HEK293 (cell line): Measurements from ENCODE around the gene ZNF576.
A peak's percentile ranks its signal among the peaks of the same experiment; 100 is the strongest.

Source experiments
- CTCF ChIA-PET: fragments of 350-600 bp; formaldehyde crosslinking; extraction: SDS; loops from one replicate; lab custom pipeline; 2021; ENCODE audit warnings: antibody characterized with exemption; lab: Yijun Ruan, JAX
- POLR2A ChIA-PET: fragments of 300-600 bp; formaldehyde crosslinking; extraction: SDS; loops from one replicate; lab custom pipeline; 2020; ENCODE audit warnings: antibody characterized with exemption, inconsistent platforms; lab: Yijun Ruan, JAX
- H3K27ac ChIP-seq: fragments of 200-500 bp; sonication (Bioruptor generic); 2 replicates; pipeline ENCODE4 v1.5.1; 2014; ENCODE audit warnings: low read depth, low read length, control low read depth, inconsistent platforms; ENCODE audit errors: extremely low read depth
- H3K36me3 ChIP-seq, 2 experiments: fragments of 200-500 bp in 1 of 2; sonication (Bioruptor generic) in 1 of 2; 1 replicate in 1 of 2; 2 replicates in 1 of 2; pipeline ENCODE4 v1.5.1; 2014 to 2017; ENCODE audit warnings: inconsistent platforms in 2 of 2, low read length in 2 of 2; ENCODE audit not compliant: control insufficient read depth in 2 of 2, insufficient read depth in 1 of 2
- H3K4me1 ChIP-seq: fragments of 200-500 bp; sonication (Bioruptor generic); 2 replicates; pipeline ENCODE4 v1.5.1; 2014; ENCODE audit warnings: mild to moderate bottlenecking, low read length, inconsistent platforms; ENCODE audit not compliant: control insufficient read depth, insufficient read depth
- H3K4me3 ChIP-seq: 2 replicates; pipeline ENCODE4 v1.5.1; 2011; ENCODE audit warnings: low read depth, mild to moderate bottlenecking, control low read depth, low read length, moderate library complexity
- H3K9me3 ChIP-seq: fragments of 200-500 bp; sonication (Bioruptor generic); 2 replicates; pipeline ENCODE4 v1.5.1; 2014; ENCODE audit warnings: low read depth, low read length, inconsistent platforms; ENCODE audit not compliant: control insufficient read depth, insufficient read depth
- BCL11A ChIP-seq: fragments of 450-650 bp; formaldehyde crosslinking; IDR thresholded peaks from 2 replicates; pipeline ENCODE4 v1.5.1; 2016; ENCODE audit warnings: low read depth, missing biosample characterization, missing genetic modification characterization
- BCL6B ChIP-seq: fragments of 450-650 bp; formaldehyde crosslinking; IDR thresholded peaks from 2 replicates; pipeline ENCODE4 v1.5.1; 2017; ENCODE audit warnings: missing biosample characterization, missing genetic modification characterization
- EGR2 ChIP-seq: fragments of 450-650 bp; formaldehyde crosslinking; IDR thresholded peaks from 2 replicates; pipeline ENCODE4 v1.5.1; 2016; ENCODE audit warnings: low read depth, missing biosample characterization, missing genetic modification characterization
- FEZF1 ChIP-seq: fragments of 450-650 bp; formaldehyde crosslinking; IDR thresholded peaks from 2 replicates; pipeline ENCODE4 v1.5.1; 2016; ENCODE audit warnings: missing biosample characterization, missing genetic modification characterization
- HOXC10 ChIP-seq: sonication (generic); formaldehyde crosslinking; IDR thresholded peaks from 2 replicates; pipeline ENCODE4 v1.8.1; 2023; ENCODE audit warnings: mild to moderate bottlenecking, missing genetic modification reagents
- IKZF3 ChIP-seq: fragments of 450-650 bp; IDR thresholded peaks from 2 replicates; pipeline ENCODE4 v1.5.0; 2018; ENCODE audit warnings: missing biosample characterization, mild to moderate bottlenecking, missing genetic modification characterization, moderate library complexity
- KLF1 ChIP-seq: fragments of 450-650 bp; formaldehyde crosslinking; IDR thresholded peaks from 2 replicates; pipeline ENCODE4 v1.5.1; 2016; ENCODE audit warnings: missing biosample characterization, missing genetic modification characterization
- KLF16 ChIP-seq: fragments of 450-650 bp; formaldehyde crosslinking; IDR thresholded peaks from 2 replicates; pipeline ENCODE4 v1.5.1; 2017; ENCODE audit warnings: missing biosample characterization, missing genetic modification characterization
- KLF9 ChIP-seq: fragments of 450-650 bp; formaldehyde crosslinking; IDR thresholded peaks from 2 replicates; pipeline ENCODE4 v1.5.1; 2016; ENCODE audit warnings: missing biosample characterization, missing genetic modification characterization, low read depth
- SCRT1 ChIP-seq: fragments of 450-650 bp; formaldehyde crosslinking; IDR thresholded peaks from 2 replicates; pipeline ENCODE4 v1.5.1; 2016; ENCODE audit warnings: missing biosample characterization, missing genetic modification characterization, borderline replicate concordance
- SP2 ChIP-seq: fragments of 450-650 bp; formaldehyde crosslinking; IDR thresholded peaks from 2 replicates; pipeline ENCODE4 v1.5.1; 2016; ENCODE audit warnings: missing biosample characterization, missing genetic modification characterization
- SP3 ChIP-seq: fragments of 450-650 bp; formaldehyde crosslinking; IDR thresholded peaks from 2 replicates; pipeline ENCODE4 v1.5.1; 2016; ENCODE audit warnings: missing biosample characterization, missing genetic modification characterization
- ZFHX2 ChIP-seq: fragments of 450-650 bp; formaldehyde crosslinking; conservative IDR thresholded peaks from 2 replicates; pipeline ENCODE4 v1.5.1; 2016; ENCODE audit warnings: missing biosample characterization, missing genetic modification characterization
- ZNF140 ChIP-seq: fragments of 450-650 bp; formaldehyde crosslinking; IDR thresholded peaks from 2 replicates; pipeline ENCODE4 v1.5.1; 2016; ENCODE audit warnings: missing biosample characterization, missing genetic modification characterization
- ZNF169 ChIP-seq: fragments of 450-650 bp; formaldehyde crosslinking; IDR thresholded peaks from 2 replicates; pipeline ENCODE4 v1.5.1; 2016; ENCODE audit warnings: missing biosample characterization, missing genetic modification characterization
- ZNF449 ChIP-seq: fragments of 450-650 bp; formaldehyde crosslinking; IDR thresholded peaks from 2 replicates; pipeline ENCODE4 v1.5.1; 2017; ENCODE audit warnings: missing biosample characterization, mild to moderate bottlenecking, missing genetic modification characterization, moderate library complexity
- ZNF600 ChIP-seq: fragments of 450-650 bp; formaldehyde crosslinking; IDR thresholded peaks from 2 replicates; pipeline ENCODE4 v1.5.1; 2016; ENCODE audit warnings: missing biosample characterization, missing genetic modification characterization
- ZNF623 ChIP-seq: fragments of 450-650 bp; formaldehyde crosslinking; IDR thresholded peaks from 2 replicates; pipeline ENCODE4 v1.5.1; 2016; ENCODE audit warnings: missing biosample characterization, missing genetic modification characterization
- ZNF701 ChIP-seq: fragments of 450-650 bp; formaldehyde crosslinking; IDR thresholded peaks from 2 replicates; pipeline ENCODE4 v1.5.1; 2016; ENCODE audit warnings: missing biosample characterization, missing genetic modification characterization
- ZNF785 ChIP-seq: fragments of 450-650 bp; formaldehyde crosslinking; IDR thresholded peaks from 2 replicates; pipeline ENCODE4 v1.5.1; 2016; ENCODE audit warnings: missing biosample characterization, missing genetic modification characterization
- ZNF843 ChIP-seq: fragments of 450-650 bp; formaldehyde crosslinking; IDR thresholded peaks from 2 replicates; pipeline ENCODE4 v1.5.1; 2016; ENCODE audit warnings: missing biosample characterization, missing genetic modification characterization

Gene ZNF576

GRCh38 chr19:43624933-43625332, 28.5 kb downstream of the ZNF576 start:
- CTCF ChIA-PET, result interaction anchor here (1.0 kb wide), 1 partner anchor 27 kb away, joined by 3 read pairs; no protein-coding TSS in a partner anchor
- peaks cover 5 to 20% of the 10 kb centered on the region in 2 experiments for H3K36me3 ChIP-seq
- no peak overlapping the region for H3K27ac ChIP-seq
- TF ChIP-seq EGR2, result peak; percentile 41; the same call in 1 of the 2 replicates
- peak; percentile 71 for TF ChIP-seq IKZF3
- TF ChIP-seq ZNF701 (tag by site-specific recombination), result no peak
- POLR2A ChIA-PET, result interaction anchor here (0.6 to 2.2 kb wide), 3 partner anchors 16 to 73 kb away, joined by 4 to 8 read pairs (median 6); no protein-coding TSS in a partner anchor
- H3K4me3 ChIP-seq, result no peak overlapping the region
- H3K4me1 ChIP-seq, result peaks cover 6% of the 10 kb centered on the region
- no peaks in the 10 kb centered on the region for H3K9me3 ChIP-seq

GRCh38 chr19:43625918-43626579, 29.7 kb downstream of the ZNF576 start:
- ChIA-PET CTCF (interaction anchor here (0.8 to 1.0 kb wide), 3 partner anchors 17 to 71 kb away, joined by 3 to 4 read pairs (median 3); no protein-coding TSS in a partner anchor), POLR2A (interaction anchor here (1.1 to 2.2 kb wide), 5 partner anchors 12 to 77 kb away, joined by 3 to 8 read pairs (median 4); no protein-coding TSS in a partner anchor)
- no peaks in the 10 kb centered on the region for H3K4me1 ChIP-seq
- H3K27ac ChIP-seq, result no peak overlapping the region
- peak; percentile 58 for TF ChIP-seq ZFHX2 (tag by site-specific recombination)
- 0 out of 2 replicates have a peak, but pooled peaks have one; percentile 30 for TF ChIP-seq KLF9 (tag by site-specific recombination)
- peak; percentile 40; the same call in 1 of the 2 replicates for TF ChIP-seq SP2
- TF ChIP-seq ZNF623, result no peak
- TF ChIP-seq ZNF785 (tag by site-specific recombination), result no peak
- TF ChIP-seq ZNF140 (tag by site-specific recombination), result peak; percentile 100
- peak; percentile 43; the same call in 1 of the 2 replicates for TF ChIP-seq KLF16
- TF ChIP-seq ZNF843 (tag by site-specific recombination), result no peak
- TF ChIP-seq BCL6B, result no peak
- peak; percentile 37; the same call in 1 of the 2 replicates for TF ChIP-seq SP3 (tag by site-specific recombination)
- no peak for TF ChIP-seq BCL11A (tag by site-specific recombination)
- TF ChIP-seq ZNF449 (tag by site-specific recombination), result no peak
- TF ChIP-seq ZNF600 (tag by site-specific recombination), result peak; percentile 89
- peak; percentile 83 for TF ChIP-seq EGR2
- peak; percentile 94 for TF ChIP-seq KLF1 (tag by site-specific recombination)
- no peak for TF ChIP-seq HOXC10 (CRISPR knock-in tag)
- TF ChIP-seq ZNF169 (tag by site-specific recombination), result 0 out of 2 replicates have a peak, but pooled peaks have one; percentile 27
- TF ChIP-seq FEZF1 (tag by site-specific recombination), result no peak
- TF ChIP-seq SCRT1 (tag by site-specific recombination), result no peak
- H3K4me3 ChIP-seq, result no peak overlapping the region
- H3K9me3 ChIP-seq, result no peaks in the 10 kb centered on the region
- H3K36me3 ChIP-seq, result peaks cover 5 to 18% of the 10 kb centered on the region in 2 experiments
